Chondrocyte (in vitro differentiated cells): Measurements from ENCODE around the gene TBC1D16. TPM values are rescaled to one million over a fixed set of nuclear protein-coding genes. Genes with fewer than 3 reads are reported as not detected.

Source experiments
- DNase-seq: peaks from one replicate; pipeline ENCODE4 v3.0.0; 2021; ENCODE audit warnings: mixed read lengths, low spot score
- H3K27ac Mint-ChIP-seq: one replicate; pipeline ENCODE4 v1.8.0; 2021; ENCODE audit warnings: mild to moderate bottlenecking, moderate library complexity, mixed read lengths; ENCODE audit not compliant: unreplicated experiment
- H3K27me3 Mint-ChIP-seq: 2 replicates; pipeline ENCODE4 v1.8.0; 2021; ENCODE audit warnings: low read depth, mixed read lengths
- H3K36me3 Mint-ChIP-seq: 2 replicates; pipeline ENCODE4 v1.8.0; 2021; ENCODE audit warnings: low read depth, mixed read lengths
- H3K4me1 Mint-ChIP-seq: 2 replicates; pipeline ENCODE4 v1.8.0; 2021; ENCODE audit warnings: low read depth, mild to moderate bottlenecking, mixed read lengths
- H3K4me3 Mint-ChIP-seq: one replicate; pipeline ENCODE4 v1.8.0; 2021; ENCODE audit warnings: mild to moderate bottlenecking, moderate library complexity, mixed read lengths; ENCODE audit not compliant: unreplicated experiment
- H3K9me3 Mint-ChIP-seq: 2 replicates; pipeline ENCODE4 v1.8.0; 2021; ENCODE audit warnings: low read depth, mixed read lengths
- long read RNA-seq: library from polyadenylated mRNA; stranded (forward); transcript quantifications from one replicate; pipeline ENCODE4 v2.0.0, GENCODE V29; 2021
- total RNA-seq: library from RNA; stranded (reverse); gene quantifications from 3 replicates; pipeline ENCODE4 v1.2.1, GENCODE V29; 2021
- TF ChIP-seq, protein P1 (sequence below): fragments of 200-600 bp; sonication (generic); IDR thresholded peaks from 2 replicates; pipeline ENCODE4 v1.5.0; 2021; ENCODE audit warnings: antibody characterized with exemption, mild to moderate bottlenecking, moderate library complexity

Gene TBC1D16, protein sequence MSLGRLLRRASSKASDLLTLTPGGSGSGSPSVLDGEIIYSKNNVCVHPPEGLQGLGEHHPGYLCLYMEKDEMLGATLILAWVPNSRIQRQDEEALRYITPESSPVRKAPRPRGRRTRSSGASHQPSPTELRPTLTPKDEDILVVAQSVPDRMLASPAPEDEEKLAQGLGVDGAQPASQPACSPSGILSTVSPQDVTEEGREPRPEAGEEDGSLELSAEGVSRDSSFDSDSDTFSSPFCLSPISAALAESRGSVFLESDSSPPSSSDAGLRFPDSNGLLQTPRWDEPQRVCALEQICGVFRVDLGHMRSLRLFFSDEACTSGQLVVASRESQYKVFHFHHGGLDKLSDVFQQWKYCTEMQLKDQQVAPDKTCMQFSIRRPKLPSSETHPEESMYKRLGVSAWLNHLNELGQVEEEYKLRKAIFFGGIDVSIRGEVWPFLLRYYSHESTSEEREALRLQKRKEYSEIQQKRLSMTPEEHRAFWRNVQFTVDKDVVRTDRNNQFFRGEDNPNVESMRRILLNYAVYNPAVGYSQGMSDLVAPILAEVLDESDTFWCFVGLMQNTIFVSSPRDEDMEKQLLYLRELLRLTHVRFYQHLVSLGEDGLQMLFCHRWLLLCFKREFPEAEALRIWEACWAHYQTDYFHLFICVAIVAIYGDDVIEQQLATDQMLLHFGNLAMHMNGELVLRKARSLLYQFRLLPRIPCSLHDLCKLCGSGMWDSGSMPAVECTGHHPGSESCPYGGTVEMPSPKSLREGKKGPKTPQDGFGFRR
- total RNA-seq: 51.4 to 72.7 TPM (median 55.4 TPM) in 3 replicates
- long read RNA-seq, full-length matches to known transcripts: 1 of 31 reads
- long read RNA-seq, partial matches to known transcripts: 6 of 31 reads
- long read RNA-seq, other reads (novel, unspliced or antisense): 24 of 31 reads

DNA sequence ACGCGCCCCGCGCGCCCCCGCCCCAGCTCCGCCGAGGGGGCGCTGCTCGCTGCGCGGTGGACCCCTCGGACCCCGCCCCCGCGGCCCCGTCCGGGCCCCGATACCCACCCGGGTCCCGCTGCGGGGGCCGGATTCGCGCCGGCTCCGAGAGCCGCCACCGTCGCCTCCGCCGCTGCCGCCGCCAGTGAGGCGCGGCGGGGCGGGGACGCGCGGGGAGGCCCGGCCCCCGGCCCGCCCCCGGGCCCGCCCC, at the start of gene TBC1D16:
Gene TBC1D16, minus strand, starts transcription at position 186 of the 250 bp plus-strand sequence. CDS start 22,325 bp downstream, outside the sequence.
- H3K9me3 Mint-ChIP-seq: no peaks in the 10 kb centered on the region
- H3K36me3 Mint-ChIP-seq: peaks cover 2% of the 10 kb centered on the region
- TF ChIP-seq, protein P1, sequence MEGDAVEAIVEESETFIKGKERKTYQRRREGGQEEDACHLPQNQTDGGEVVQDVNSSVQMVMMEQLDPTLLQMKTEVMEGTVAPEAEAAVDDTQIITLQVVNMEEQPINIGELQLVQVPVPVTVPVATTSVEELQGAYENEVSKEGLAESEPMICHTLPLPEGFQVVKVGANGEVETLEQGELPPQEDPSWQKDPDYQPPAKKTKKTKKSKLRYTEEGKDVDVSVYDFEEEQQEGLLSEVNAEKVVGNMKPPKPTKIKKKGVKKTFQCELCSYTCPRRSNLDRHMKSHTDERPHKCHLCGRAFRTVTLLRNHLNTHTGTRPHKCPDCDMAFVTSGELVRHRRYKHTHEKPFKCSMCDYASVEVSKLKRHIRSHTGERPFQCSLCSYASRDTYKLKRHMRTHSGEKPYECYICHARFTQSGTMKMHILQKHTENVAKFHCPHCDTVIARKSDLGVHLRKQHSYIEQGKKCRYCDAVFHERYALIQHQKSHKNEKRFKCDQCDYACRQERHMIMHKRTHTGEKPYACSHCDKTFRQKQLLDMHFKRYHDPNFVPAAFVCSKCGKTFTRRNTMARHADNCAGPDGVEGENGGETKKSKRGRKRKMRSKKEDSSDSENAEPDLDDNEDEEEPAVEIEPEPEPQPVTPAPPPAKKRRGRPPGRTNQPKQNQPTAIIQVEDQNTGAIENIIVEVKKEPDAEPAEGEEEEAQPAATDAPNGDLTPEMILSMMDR: no peak
- H3K27ac Mint-ChIP-seq: peak within 1 kb of the TSS; percentile 98
- peak within 1 kb of the TSS; percentile 97 for H3K4me3 Mint-ChIP-seq
- no peak for DNase-seq
- H3K27me3 Mint-ChIP-seq: no peaks in the 10 kb centered on the region
- H3K4me1 Mint-ChIP-seq: peaks cover 45% of the 10 kb centered on the region

DNA sequence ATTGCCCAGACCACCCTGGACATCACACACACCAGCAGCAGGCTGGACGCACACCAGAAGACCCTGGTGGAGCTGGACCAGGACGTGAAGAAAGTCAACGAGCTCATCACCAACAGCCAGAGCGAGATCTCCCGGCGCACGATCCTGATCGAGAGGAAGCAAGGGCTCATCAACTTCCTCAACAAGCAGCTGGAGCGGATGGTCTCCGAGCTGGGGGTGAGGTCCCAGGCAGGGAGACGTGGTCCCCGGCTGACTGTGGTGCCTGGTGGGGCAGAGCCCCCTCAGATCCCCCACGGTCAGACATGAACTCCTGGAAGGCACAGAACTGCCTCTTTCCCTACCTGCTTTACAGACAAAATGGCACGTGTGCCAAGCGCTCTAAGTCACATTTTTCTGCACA, 49.1 kb upstream of the TBC1D16 start:
- TF ChIP-seq, protein P1: no peak
- H3K27me3 Mint-ChIP-seq: peaks cover 3% of the 10 kb centered on the region
- peaks cover 14% of the 10 kb centered on the region for H3K4me1 Mint-ChIP-seq
- no peaks in the 10 kb centered on the region for H3K36me3 Mint-ChIP-seq
- no peaks in the 10 kb centered on the region for H3K9me3 Mint-ChIP-seq
- DNase-seq: no peak
- no peak overlapping the region for H3K27ac Mint-ChIP-seq
- H3K4me3 Mint-ChIP-seq: no peak overlapping the region

GRCh38 chr17:80083136-80083661, 47.5 kb upstream of the TBC1D16 start:
- no peaks in the 10 kb centered on the region for H3K36me3 Mint-ChIP-seq
- H3K9me3 Mint-ChIP-seq: no peaks in the 10 kb centered on the region
- H3K4me3 Mint-ChIP-seq: no peak overlapping the region
- DNase-seq: no peak
- H3K4me1 Mint-ChIP-seq: peaks cover 14% of the 10 kb centered on the region
- no peak overlapping the region for H3K27ac Mint-ChIP-seq
- peaks cover 3% of the 10 kb centered on the region for H3K27me3 Mint-ChIP-seq
- TF ChIP-seq, protein P1: no peak

DNA sequence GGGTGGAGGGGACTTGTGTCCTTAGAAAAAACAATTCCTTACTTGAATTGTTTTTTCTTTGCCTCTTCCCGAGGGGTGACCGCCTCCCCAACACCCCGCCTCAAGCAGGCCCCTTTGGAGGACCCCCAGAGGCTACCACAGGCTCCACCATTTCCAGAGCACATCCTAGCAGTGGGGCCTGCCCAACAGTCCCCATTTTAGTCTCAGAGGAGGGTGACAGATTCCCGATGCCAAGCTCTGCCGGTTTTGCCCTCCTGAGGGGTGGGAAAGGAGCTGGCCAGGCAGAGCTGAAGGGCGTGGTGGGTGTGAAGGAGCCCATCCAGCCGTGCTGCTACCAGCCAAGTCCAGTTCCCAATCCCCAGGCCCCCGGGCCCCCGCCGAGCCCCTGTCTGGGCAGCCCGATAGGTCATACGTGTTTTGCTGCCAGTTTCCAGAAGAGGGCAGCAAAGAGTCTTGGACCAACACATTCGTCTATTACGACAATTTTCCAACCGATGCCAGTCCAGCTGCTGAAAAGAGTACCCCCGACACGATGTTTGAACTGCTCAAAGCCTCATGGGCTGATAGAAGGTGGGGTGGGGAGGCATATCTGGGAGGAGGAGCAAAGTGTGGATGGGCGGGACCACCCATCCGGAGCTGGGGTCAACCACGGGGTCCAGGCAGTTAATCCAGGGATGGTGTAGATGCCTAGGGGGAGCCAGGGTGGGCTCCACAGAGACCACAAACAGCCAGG, 46.9 kb upstream of the TBC1D16 start:
- TF ChIP-seq, protein P1: peak; percentile 88
- H3K27me3 Mint-ChIP-seq: peaks cover 3% of the 10 kb centered on the region
- H3K9me3 Mint-ChIP-seq: no peaks in the 10 kb centered on the region
- H3K36me3 Mint-ChIP-seq: peaks cover 2% of the 10 kb centered on the region
- DNase-seq: no peak
- no peak overlapping the region for H3K27ac Mint-ChIP-seq
- H3K4me3 Mint-ChIP-seq: no peak overlapping the region
- peaks cover 14% of the 10 kb centered on the region for H3K4me1 Mint-ChIP-seq

DNA sequence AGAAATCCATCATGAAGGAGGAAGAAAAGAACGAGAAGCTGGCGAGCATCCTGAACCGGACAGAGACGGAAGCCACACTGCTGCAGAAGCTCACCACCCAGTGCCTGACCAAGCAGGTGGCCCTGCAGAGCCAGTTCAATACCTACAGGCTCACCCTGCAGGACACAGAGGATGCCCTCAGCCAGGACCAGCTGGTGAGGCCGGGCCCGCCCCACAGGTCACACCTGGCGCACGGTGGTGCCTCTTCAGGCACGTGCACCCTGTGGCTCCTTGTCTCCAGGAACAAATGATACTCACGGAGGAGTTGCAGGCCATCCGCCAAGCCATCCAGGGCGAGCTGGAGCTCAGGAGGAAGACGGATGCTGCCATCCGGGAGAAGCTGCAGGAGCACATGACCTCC, 45.9 kb upstream of the TBC1D16 start:
- H3K27me3 Mint-ChIP-seq: no peaks in the 10 kb centered on the region
- H3K4me1 Mint-ChIP-seq: peaks cover 14% of the 10 kb centered on the region
- no peaks in the 10 kb centered on the region for H3K9me3 Mint-ChIP-seq
- no peak overlapping the region for H3K4me3 Mint-ChIP-seq
- TF ChIP-seq, protein P1: no peak
- no peak overlapping the region for H3K27ac Mint-ChIP-seq
- peaks cover 4% of the 10 kb centered on the region for H3K36me3 Mint-ChIP-seq
- DNase-seq: no peak
